Fibroblast of skin of right quadriceps (primary cell): ENCODE data around the gene PADI3.

Experiments used
- DNase-seq: peaks from one replicate; pipeline ENCODE4 v3.0.0-alpha.2; 2013

Gene PADI3

GRCh38 chr1:17248781-17249180, at the start of gene PADI3:
PADI3 (plus strand) TSS chr1:17249098; CDS start chr1:17249138, 40 bp downstream.
- DNase-seq: no peak

- no peak for DNase-seq
Measured at GRCh38 chr1:17199267-17200044, 49.4 kb upstream of the PADI3 start.

GRCh38 chr1:17200246-17200645, 48.7 kb upstream of the PADI3 start:
- no peak for DNase-seq

- DNase-seq: no peak
Measured at GRCh38 chr1:17200756-17201155, 48.1 kb upstream of the PADI3 start.

- DNase-seq: no peak
Measured at GRCh38 chr1:17201201-17202021, 47.5 kb upstream of the PADI3 start.

GRCh38 chr1:17204546-17205440, 44.1 kb upstream of the PADI3 start, which contains the start of gene PADI1:
PADI1 (plus strand) TSS chr1:17205128; CDS start chr1:17205218, 90 bp downstream.
- no peak for DNase-seq

GRCh38 chr1:17205652-17206051, 43.2 kb upstream of the PADI3 start:
- no peak for DNase-seq

- no peak for DNase-seq
Measured at GRCh38 chr1:17206196-17206595, 42.7 kb upstream of the PADI3 start.

GRCh38 chr1:17207046-17207445, 41.9 kb upstream of the PADI3 start:
- DNase-seq: no peak

GRCh38 chr1:17207540-17207939, 41.4 kb upstream of the PADI3 start:
- no peak for DNase-seq

GRCh38 chr1:17207966-17208418, 40.9 kb upstream of the PADI3 start:
- peak; percentile 80 for DNase-seq

- DNase-seq: no peak
Measured at GRCh38 chr1:17208546-17208945, 40.4 kb upstream of the PADI3 start.

GRCh38 chr1:17209430-17209829, 39.5 kb upstream of the PADI3 start:
- no peak for DNase-seq

- DNase-seq: no peak
Measured at GRCh38 chr1:17210176-17210575, 38.7 kb upstream of the PADI3 start.

GRCh38 chr1:17211377-17211776, 37.5 kb upstream of the PADI3 start:
- DNase-seq: no peak

- DNase-seq: no peak
Measured at GRCh38 chr1:17212009-17212408, 36.9 kb upstream of the PADI3 start.

GRCh38 chr1:17212487-17213121, 36.3 kb upstream of the PADI3 start:
- DNase-seq: peak; percentile 92

GRCh38 chr1:17213148-17213781, 35.6 kb upstream of the PADI3 start:
- no peak for DNase-seq

GRCh38 chr1:17213782-17214148, 35.1 kb upstream of the PADI3 start:
- DNase-seq: no peak

- no peak for DNase-seq
Measured at GRCh38 chr1:17214876-17215544, 33.9 kb upstream of the PADI3 start.

GRCh38 chr1:17215545-17215890, 33.4 kb upstream of the PADI3 start:
- no peak for DNase-seq
